ENCODE measurements around the gene TENT5C.

TENT5C gene

DNA sequence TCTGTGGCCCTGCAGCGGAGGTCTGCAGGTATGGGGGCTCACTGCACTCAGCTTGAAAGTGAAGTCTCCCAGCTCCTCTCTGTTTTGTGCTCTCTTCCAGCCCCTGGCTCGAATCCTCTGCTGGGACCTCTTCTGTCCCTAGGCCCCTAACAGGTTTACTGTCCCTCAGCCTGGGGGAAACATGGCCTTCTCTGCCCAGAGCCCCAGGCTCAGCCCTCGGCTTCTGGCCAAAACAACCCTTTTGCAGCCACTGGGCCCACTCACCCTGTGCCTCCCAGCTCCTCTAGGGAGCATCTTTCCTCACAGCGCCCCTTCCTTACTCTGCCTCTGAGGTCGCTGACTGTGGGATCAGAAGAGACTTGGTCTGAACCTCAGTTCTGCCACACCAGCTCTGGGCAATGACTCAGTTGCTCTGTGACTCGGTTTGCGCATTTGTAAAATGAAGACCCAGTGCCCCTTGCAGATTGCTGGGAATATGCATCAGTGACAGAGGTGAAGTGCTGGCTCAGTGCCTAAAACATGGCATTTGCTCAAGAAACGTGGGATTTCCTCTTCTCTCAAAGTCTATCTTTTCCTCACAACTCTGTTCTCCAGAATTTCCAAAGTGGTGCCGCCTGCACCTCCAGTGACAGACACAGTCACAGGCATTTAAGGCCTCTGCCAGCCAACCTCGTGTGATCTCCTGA, 26.5 kb upstream of the TENT5C start:
- H3K9me3 ChIP-seq (ENCODE audit: low read length) = no peaks in the 10 kb centered on the region
- H4K20me1 ChIP-seq (ENCODE audit: insufficient read depth, low read length) = no peaks in the 10 kb centered on the region
- no peaks in the 10 kb centered on the region for H3K36me3 ChIP-seq (ENCODE audit: insufficient read depth, low read length)
- no peaks in the 10 kb centered on the region for H3K9me2 ChIP-seq (ENCODE audit: low read depth, low read length)
- no peak overlapping the region for H3K4me2 ChIP-seq (ENCODE audit: low read length)
- H3K27me3 ChIP-seq (ENCODE audit: insufficient read depth, low read length) = 0 out of 2 replicates have a peak, but pooled peaks cover 7% of the 10 kb centered on the region
- no peak overlapping the region for H3K27ac ChIP-seq (ENCODE audit: low read depth, low read length, poor library complexity, severe bottlenecking)
- TF ChIP-seq CTCF (IDR thresholded peaks at IDR 0.05; ENCODE audit: low read length) = no peak
- no peak for TF ChIP-seq EZH2 (IDR thresholded peaks at IDR 0.05; ENCODE audit: borderline replicate concordance, low read length)
- H3K9ac ChIP-seq (ENCODE audit: low read length) = no peak overlapping the region
- no peak overlapping the region for H3K4me3 ChIP-seq (ENCODE audit: low read depth, low read length, poor library complexity, severe bottlenecking)
- H2AFZ ChIP-seq (ENCODE audit: low read length) = no peak overlapping the region
- no peaks in the 10 kb centered on the region for H3F3A ChIP-seq (ENCODE audit: insufficient read depth, low read length)
- H3K79me2 ChIP-seq (ENCODE audit: insufficient read depth, low read length) = no peaks in the 10 kb centered on the region
- no peaks in the 10 kb centered on the region for H3K4me1 ChIP-seq (ENCODE audit: insufficient read depth, low read length, severe bottlenecking)

- H3K27ac ChIP-seq (ENCODE audit: low read depth, low read length, poor library complexity, severe bottlenecking) = no peak overlapping the region
- H4K20me1 ChIP-seq (ENCODE audit: insufficient read depth, low read length) = no peaks in the 10 kb centered on the region
- no peaks in the 10 kb centered on the region for H3K36me3 ChIP-seq (ENCODE audit: insufficient read depth, low read length)
- H3K9me3 ChIP-seq (ENCODE audit: low read length) = no peaks in the 10 kb centered on the region
- no peaks in the 10 kb centered on the region for H3K9me2 ChIP-seq (ENCODE audit: low read depth, low read length)
- H3K4me3 ChIP-seq (ENCODE audit: low read depth, low read length, poor library complexity, severe bottlenecking) = no peak overlapping the region
- H3K79me2 ChIP-seq (ENCODE audit: insufficient read depth, low read length) = no peaks in the 10 kb centered on the region
- no peak overlapping the region for H3K9ac ChIP-seq (ENCODE audit: low read length)
- H3K4me2 ChIP-seq (ENCODE audit: low read length) = no peak overlapping the region
- no peaks in the 10 kb centered on the region for H3K4me1 ChIP-seq (ENCODE audit: insufficient read depth, low read length, severe bottlenecking)
- H3K27me3 ChIP-seq (ENCODE audit: insufficient read depth, low read length) = 0 out of 2 replicates have a peak, but pooled peaks cover 4% of the 10 kb centered on the region
- TF ChIP-seq CTCF (IDR thresholded peaks at IDR 0.05; ENCODE audit: low read length) (no peak), EZH2 (IDR thresholded peaks at IDR 0.05; ENCODE audit: borderline replicate concordance, low read length) (no peak)
- H2AFZ ChIP-seq (ENCODE audit: low read length) = no peak overlapping the region
- no peaks in the 10 kb centered on the region for H3F3A ChIP-seq (ENCODE audit: insufficient read depth, low read length)
Measured at GRCh38 chr1:117580436-117580835, 25.4 kb upstream of the TENT5C start.

- H3K27me3 ChIP-seq (ENCODE audit: insufficient read depth, low read length) = 0 out of 2 replicates have a peak, but pooled peaks cover 3% of the 10 kb centered on the region
- H3K27ac ChIP-seq (ENCODE audit: low read depth, low read length, poor library complexity, severe bottlenecking) = no peak overlapping the region
- H3F3A ChIP-seq (ENCODE audit: insufficient read depth, low read length) = no peaks in the 10 kb centered on the region
- no peak overlapping the region for H3K4me3 ChIP-seq (ENCODE audit: low read depth, low read length, poor library complexity, severe bottlenecking)
- no peaks in the 10 kb centered on the region for H3K79me2 ChIP-seq (ENCODE audit: insufficient read depth, low read length)
- no peaks in the 10 kb centered on the region for H3K36me3 ChIP-seq (ENCODE audit: insufficient read depth, low read length)
- H3K9me2 ChIP-seq (ENCODE audit: low read depth, low read length) = no peaks in the 10 kb centered on the region
- no peak overlapping the region for H3K9ac ChIP-seq (ENCODE audit: low read length)
- H3K4me1 ChIP-seq (ENCODE audit: insufficient read depth, low read length, severe bottlenecking) = no peaks in the 10 kb centered on the region
- H3K4me2 ChIP-seq (ENCODE audit: low read length) = no peak overlapping the region
- no peak overlapping the region for H2AFZ ChIP-seq (ENCODE audit: low read length)
- no peaks in the 10 kb centered on the region for H3K9me3 ChIP-seq (ENCODE audit: low read length)
- TF ChIP-seq CTCF (IDR thresholded peaks at IDR 0.05; ENCODE audit: low read length) = no peak
- TF ChIP-seq EZH2 (IDR thresholded peaks at IDR 0.05; ENCODE audit: borderline replicate concordance, low read length) = no peak
- no peaks in the 10 kb centered on the region for H4K20me1 ChIP-seq (ENCODE audit: insufficient read depth, low read length)
Measured at GRCh38 chr1:117580882-117581281, 25.0 kb upstream of the TENT5C start.

Measured in OCI-LY1 (cell line).